ENCODE data around the gene MBD4. TPM values are rescaled to one million over a fixed set of nuclear protein-coding genes. Genes with fewer than 3 reads are reported as not detected.

Gene MBD4
- total RNA-seq, 1 experiment from 2014 or later, result 40.1 TPM

DNA sequence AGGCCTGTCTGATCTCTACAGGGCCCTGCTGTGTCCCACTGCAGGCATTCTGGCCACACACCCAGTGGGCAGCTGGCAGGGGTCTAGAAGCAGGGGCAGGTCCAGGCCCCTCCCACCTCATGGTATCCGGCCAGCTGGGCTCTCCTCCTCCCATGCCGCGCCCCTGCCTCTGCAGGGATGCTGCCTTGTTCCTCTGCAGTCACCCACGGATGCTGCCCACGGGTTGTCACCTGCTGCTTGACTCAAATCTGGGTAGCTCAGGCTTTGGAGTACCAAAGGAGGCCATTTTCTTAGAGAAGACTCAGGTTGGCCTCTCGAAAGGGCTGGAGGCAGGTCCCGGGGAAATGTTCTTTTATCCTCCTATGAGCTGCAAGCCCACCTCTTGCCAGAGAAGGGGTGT is 36.3 kb downstream of the MBD4 start:
- Histone ChIP-seq H4K8ac (replicated peaks; ENCODE audit: insufficient read length, low read depth, low read length) (no peak overlapping the region), H3K27me3 (ENCODE audit: insufficient read depth, low read length) (no peaks in the 10 kb centered on the region), H3K23ac (ENCODE audit: insufficient read length, low read depth, low read length) (no peak overlapping the region), H3K56ac (ENCODE audit: insufficient read length, low read depth, low read length) (no peak overlapping the region), H4K5ac (ENCODE audit: insufficient read length, low read depth, low read length) (no peak overlapping the region), H3K14ac (ENCODE audit: insufficient read depth, low read length) (no peak overlapping the region), H3K18ac (ENCODE audit: insufficient read length, low read depth, low read length) (no peak overlapping the region), H2BK15ac (ENCODE audit: low read depth, low read length) (no peak overlapping the region), H4K20me1 (ENCODE audit: control insufficient read depth, insufficient read depth, insufficient read length) (no peaks in the 10 kb centered on the region), H2BK120ac (ENCODE audit: low read depth, low read length, poor library complexity, severe bottlenecking) (no peak overlapping the region), H2AK5ac (ENCODE audit: insufficient read length, low read length) (no peak overlapping the region), H3K27ac (ENCODE audit: insufficient read length, low read depth, low read length) (no peak overlapping the region), H3K9ac (ENCODE audit: extremely low read depth, insufficient read length, low read length) (no peak overlapping the region), H3K4me2 (ENCODE audit: insufficient read depth, insufficient read length, low read length) (no peak overlapping the region), H3T11ph (ENCODE audit: low read length) (no peak overlapping the region), H2BK12ac (ENCODE audit: insufficient read length, low read depth, low read length) (no peak overlapping the region), H3K9me3 (ENCODE audit: control insufficient read depth, low read depth, low read length) (no peaks in the 10 kb centered on the region), H3K4me1 (ENCODE audit: insufficient read depth, low read length) (no peaks in the 10 kb centered on the region), H2AFZ (ENCODE audit: low read length) (no peak overlapping the region), H2BK20ac (ENCODE audit: low read depth, low read length, poor library complexity, severe bottlenecking) (no peak overlapping the region), H4K91ac (ENCODE audit: insufficient read length, low read depth, low read length) (no peak overlapping the region), H3K23me2 (ENCODE audit: insufficient read length, low read depth, low read length, poor library complexity, severe bottlenecking) (peaks cover 4% of the 10 kb centered on the region), H3K4ac (ENCODE audit: low read depth, low read length) (no peak overlapping the region), H2BK5ac (ENCODE audit: insufficient read length, low read length) (no peak overlapping the region), H3K79me2 (ENCODE audit: insufficient read depth, low read length) (peaks cover 4% of the 10 kb centered on the region; the same call in 1 of the 2 replicates), H3K79me1 (ENCODE audit: insufficient read depth, low read depth, low read length, poor library complexity, severe bottlenecking) (peaks cover 3% of the 10 kb centered on the region)
- TF ChIP-seq CTCF (conservative IDR thresholded peaks at IDR 0.05), result no peak
- peaks cover 6 to 7% of the 10 kb centered on the region in 2 experiments for H3K4me1 Mint-ChIP-seq
- no peaks in the 10 kb centered on the region for H3K9me3 Mint-ChIP-seq
- H3K36me3 Mint-ChIP-seq (ENCODE audit: insufficient read depth in 1 of 3, low read depth in 3 of 3), result no peaks in the 10 kb centered on the region
- no peak overlapping the region for H3K27ac Mint-ChIP-seq
- H3K4me3 Mint-ChIP-seq, result no peak overlapping the region
- H3K27me3 Mint-ChIP-seq (ENCODE audit: low read depth), result peaks cover 2% of the 10 kb centered on the region
- DNase-seq, result no peak
- no CpG with 5 or more reads among the region's 7 CpGs for WGBS (ENCODE audit: extremely low coverage, insufficient read length, low lambda C conversion rate)

Data from H9 (cell line).